DMS 273 (cell line): ENCODE results near the gene FSTL4.

Experiments used
- DNase-seq: peaks from one replicate; lab custom pipeline; 2025; ENCODE audit not compliant: unreplicated experiment; lab: John Stamatoyannopoulos, UW

Gene FSTL4

DNA sequence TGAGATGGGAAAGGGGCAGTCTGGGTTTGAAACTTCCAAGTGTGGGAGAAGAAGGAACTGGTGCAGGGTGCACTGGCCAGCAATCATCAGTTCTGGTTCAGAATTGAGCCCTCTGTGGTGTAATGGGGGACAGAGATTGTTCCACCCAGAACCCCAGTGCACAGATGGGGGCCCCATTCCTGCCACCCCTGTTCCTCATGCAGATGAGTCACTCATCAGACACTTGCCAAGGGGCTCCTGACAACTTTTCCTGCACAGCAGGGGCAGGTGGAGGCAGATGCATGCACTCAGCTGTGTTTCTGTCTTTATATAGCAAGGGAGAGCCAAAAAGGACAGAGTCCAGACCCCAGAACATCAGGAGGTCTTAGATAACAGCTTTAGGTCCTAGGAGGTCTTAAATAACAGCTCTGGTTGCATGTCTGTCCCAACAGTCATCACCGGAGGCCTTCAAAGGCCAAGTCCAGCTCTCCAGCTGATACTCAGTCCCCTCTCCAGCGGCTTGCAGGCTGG lies 307.6 kb downstream of the FSTL4 start:
- peak; percentile 41 for DNase-seq

DNA sequence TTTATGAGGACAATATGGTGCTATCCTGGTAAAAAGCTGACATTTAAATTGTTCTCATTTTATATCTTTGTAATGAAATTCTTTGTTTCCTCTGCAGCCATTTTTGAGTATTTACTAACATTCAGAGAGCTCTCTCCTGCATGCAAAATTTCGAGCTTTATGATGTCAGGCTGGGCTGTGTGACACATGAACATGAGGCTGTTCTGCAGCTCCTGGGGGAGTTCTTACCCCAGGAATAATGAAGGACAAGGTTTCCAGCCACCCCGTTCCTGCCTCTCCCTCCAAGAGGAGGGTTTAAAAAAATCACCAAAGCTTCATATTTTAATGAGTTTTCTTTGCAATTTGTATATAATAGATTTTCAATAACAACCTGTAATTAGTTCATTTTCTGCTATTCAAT lies 308.2 kb downstream of the FSTL4 start:
- DNase-seq = no peak

DNA sequence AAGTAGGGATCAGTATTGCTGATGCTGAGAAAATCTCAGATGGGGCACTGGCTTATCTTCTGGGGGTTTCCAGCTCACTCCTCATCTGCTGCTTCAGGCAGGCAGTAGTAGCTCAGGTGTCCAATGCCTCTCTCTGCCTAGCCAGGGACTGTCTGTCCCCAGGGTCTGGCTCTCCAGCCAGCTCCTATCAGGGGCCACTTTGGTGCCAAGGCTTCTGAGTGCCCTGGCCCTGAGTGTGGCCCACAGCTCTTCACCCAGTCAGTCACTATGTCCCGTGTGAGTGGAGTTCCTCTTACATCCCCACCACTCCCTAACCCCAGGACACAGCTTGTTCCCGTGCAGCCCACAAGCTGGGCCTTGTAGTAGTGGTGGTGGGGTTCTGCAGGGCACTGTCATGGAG lies 309.0 kb downstream of the FSTL4 start:
- DNase-seq = no peak

DNA sequence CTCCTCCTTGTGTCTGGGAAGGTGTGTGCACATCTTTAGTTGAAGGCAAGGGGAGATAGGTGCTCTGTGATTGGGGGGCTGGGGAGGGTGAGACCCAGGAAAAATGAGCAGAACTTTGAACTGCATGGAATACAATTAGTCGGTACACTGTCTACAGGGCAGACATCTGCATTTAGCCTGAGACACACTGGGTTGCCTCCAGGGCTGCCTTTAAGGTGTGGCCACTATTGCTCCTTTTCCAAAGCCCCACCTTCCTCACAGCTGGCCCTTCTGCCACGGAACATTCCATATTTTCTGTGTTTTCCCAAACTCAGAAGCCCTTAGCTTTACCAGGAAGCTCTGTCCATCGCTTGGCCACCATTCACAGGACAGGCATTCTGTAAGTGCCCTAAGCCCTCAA lies 312.6 kb downstream of the FSTL4 start:
- DNase-seq = no peak

DNA sequence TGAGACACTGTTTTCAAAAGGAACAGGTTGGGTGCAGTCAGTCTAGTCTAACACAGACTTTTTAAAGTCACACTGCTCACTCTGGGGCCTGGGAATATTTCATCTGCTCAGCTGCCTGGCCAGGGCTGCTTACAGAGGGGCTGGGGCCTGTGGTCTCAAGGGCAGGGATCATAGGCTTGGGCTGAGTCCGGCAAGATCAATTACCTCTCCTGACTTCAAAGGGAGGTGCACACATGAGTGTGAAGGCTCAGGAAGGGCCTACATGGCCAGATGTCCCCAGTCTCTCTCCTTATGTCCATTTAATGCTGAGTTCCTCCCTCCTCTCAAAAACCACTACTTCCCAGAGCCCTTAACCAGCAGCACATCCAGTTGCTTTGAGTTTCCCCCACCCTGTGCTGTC lies 313.3 kb downstream of the FSTL4 start:
- peak; percentile 24 for DNase-seq

DNA sequence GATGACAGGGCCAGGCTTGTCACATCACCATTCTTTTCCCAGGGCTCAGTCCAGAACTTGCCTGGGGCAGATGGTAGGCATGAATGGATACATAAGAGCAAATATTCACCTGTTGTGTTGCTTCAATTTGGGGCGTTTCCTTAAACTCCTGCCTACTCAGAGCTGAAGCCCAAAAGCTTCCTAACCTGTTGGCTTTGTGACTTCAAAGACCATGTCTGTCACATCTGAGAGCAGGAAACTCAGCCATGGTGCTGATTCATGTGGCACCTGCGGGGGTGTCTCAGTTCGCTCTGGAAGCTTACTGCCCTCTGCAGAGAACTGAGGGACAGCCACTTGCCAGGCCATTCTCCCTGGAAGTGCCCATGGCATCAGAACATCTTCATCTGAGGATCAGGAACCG lies 313.9 kb downstream of the FSTL4 start:
- no peak for DNase-seq

DNA sequence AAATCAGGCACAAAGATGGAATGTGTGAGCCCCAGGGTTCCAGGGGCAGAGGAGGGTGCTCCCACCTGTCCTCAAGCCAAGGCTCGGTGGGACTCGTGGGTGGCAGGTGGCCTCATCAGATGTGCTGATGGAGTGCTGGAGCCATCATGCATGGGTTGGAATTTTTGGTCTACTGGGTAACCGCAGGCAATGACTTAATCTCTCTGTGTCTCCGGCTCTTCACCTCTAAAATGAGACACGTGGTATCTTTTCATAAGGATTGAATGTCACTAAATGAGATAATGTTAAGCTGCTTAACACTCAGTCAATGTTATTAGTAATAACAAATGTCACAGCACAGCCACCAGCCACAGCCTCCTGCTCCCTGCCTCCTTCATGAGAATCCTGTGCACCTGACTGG lies 315.0 kb downstream of the FSTL4 start:
- DNase-seq = no peak

DNA sequence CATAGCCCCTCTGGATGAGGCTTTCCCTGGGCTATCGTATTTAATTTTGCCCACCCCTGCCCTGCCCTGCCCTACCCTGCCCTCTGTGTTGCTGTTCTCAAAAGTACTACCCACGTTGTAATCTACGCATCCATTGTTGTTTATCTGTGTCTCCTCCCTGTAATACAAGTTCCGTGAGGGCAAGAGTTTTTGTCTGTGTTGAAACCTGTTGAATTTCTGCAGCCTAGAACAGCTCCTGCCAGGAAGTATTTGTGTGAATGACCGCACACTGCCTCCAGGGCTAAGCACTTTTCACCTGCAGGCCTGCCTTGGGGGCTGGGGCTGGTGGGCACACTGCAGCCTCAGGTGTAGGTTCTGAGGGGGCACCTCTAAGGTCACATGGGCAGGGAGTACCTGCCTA lies 315.7 kb downstream of the FSTL4 start:
- DNase-seq = no peak

DNA sequence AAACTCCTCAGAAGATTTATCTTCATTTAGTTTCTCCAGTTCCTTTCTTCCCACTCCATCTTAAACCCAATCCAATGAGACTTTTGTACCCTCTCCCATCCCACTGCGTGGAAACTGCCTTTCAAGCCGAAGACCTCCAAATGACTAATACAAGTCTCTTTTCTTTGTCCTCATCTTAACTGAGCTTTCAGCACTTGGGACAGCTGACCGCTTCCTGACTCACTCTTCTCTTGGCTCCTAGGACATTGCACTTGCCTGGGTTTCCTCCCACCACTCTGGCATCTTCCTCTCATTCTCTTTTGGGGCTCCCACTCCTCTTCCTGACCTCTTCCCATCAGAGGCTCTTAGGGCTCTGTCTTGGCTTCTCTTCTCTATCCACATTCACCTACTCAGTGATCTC lies 316.8 kb downstream of the FSTL4 start:
- no peak for DNase-seq

DNA sequence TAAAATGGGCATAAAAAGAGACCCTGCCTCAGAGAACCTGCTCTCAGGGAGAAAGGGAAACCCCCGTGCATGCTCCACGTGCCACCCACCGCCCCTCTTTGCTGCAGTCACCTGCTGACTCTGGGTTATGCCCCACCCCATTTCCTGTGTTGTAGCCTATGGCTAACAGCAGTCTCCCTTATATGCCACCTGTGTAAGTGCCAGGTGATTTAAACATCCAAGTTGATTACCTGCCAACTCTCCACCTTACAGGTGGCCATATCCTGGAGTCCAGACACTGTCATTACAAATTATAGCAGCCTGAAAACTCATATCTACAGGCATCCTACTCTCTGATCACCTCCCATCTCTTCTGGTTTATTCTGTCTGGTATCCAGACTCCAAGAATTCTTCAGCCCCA lies 318.0 kb downstream of the FSTL4 start:
- DNase-seq = no peak

DNA sequence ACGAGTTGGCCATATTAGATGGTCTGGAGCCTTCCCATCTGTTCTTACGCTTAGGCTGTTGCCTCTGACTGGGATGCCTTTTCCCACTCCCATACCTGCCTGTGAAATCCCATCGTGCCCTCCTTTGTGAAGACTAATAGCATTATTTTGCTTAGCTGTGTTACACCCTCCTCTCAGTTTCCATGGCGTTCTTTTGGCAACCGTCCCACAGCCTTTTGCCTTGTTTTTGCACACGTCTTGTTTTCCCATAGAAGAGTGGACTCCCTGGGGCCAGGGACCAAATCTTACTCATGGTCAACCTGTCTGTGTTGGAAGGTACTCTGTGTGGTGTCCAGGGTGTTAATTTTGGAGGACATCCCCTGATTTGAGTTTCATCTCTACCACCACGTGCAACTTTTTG lies 318.4 kb downstream of the FSTL4 start:
- DNase-seq = peak; percentile 35

DNA sequence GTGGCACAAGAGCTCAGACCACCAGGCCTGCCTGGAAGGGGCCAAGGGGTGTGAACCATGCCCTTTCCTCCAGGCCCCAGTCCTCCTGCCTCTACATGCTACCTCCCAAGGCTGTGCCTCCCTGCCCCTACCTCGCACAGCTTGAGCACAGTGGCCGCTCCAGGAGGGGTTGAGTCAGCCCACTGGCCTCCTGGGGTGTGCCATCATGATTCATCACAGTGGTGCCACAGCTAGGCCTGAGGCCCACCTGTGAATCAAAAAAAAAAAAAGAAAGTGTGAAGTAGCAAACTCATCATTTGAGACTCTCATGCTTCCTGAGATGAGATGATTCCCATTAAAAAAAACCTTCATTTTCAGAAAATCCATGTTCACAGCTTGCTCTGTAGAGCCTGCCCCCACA lies 320.0 kb downstream of the FSTL4 start:
- DNase-seq = peak; percentile 13

DNA sequence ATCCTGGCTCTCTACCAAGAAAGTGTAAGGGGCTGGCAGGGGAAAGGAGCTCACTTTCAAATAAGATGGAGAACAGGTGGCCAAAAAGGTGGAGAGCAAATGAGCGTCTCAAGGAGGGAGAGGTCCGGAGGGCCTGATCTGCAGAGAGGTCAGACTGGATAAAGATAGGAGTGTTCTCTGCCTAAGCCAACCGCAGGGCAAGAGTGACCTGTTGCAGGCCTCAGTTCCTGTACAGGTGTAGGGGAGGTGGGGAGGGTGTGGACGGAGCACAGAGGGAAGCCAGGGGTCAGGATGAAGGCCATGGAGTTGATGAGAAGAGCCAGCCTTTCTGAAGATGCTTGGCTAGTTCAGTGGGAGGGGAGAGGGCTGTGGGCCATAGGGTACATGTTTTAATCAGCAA lies 320.8 kb downstream of the FSTL4 start:
- DNase-seq = no peak

DNA sequence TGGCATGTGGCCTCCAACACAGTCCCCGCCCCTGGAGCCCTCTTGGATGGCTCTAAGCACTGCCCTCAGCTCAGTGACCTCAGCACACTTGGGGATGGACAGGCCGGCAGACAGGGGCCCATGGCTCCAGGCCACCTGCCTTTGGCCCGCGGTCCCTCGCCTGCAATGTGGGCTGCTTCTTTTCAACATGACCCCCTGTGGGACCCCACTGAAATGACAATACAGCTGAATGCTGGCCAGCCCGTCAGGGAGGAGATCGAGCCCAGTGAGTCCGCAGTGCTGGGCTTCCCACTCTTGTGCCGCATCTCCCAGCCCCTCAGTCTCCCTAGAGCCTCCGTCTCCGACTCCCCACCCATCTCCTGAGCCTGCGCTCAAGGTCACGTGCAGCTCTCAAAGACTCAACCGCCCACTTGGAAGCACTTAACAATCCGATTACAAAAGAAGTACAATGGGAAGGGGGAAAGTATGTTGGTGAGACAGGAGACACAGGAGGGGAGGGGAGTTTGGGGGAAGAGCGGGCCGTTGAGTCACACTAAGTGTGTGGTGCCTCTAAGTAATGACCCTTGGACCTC lies 321.6 kb downstream of the FSTL4 start:
- DNase-seq = no peak

DNA sequence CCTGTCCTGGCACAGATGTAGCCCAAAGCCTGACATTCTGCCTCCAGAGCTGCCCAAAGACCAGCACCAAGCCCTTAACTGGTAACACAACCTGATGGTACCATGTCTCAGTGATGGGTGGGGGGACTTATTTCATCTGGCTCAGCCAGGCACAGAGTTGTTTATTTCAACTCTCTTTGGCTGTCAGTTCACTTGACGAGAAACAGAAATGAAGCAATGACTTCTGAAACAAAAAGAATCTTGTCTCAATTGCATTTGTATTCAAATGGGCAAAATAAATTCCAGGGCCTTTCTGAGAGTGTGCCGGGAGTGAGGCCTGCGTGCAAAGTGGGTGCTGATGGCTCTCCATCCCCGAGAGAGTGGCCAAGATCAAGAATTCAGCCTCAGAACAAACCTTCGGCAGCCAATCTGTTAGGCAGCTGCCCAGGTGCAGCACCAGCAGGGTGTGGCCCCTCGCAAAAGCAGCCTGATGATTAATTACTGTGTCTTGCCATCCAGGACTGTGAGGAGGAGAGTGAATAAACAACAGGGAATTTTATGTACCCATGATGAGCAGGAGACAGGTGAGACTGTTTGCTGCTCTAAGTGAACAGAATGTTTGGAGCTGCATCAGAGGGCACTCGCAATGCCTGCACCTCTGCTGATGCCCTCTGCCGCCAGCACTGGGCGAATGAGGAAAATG lies 322.5 kb downstream of the FSTL4 start:
- no peak for DNase-seq

DNA sequence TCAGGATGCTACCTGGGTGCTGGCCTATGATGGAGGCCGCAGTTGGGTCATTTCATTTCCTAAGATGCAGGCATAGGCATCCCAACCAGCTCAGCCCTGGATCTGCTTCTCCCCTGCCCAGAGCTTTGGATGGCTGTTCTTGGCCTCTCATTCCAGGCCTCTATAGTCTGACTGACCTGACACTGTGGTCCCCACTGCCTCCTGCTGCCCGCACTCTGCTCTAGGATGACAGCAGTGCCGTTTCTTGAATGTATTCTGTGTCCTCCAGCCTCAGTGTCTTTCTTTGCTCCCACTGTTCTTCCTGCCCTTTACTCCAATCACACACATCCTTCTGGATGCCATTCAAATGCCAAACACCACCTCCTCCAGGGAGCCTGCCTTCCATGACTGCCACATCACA lies 324.8 kb downstream of the FSTL4 start:
- peak; percentile 60 for DNase-seq

DNA sequence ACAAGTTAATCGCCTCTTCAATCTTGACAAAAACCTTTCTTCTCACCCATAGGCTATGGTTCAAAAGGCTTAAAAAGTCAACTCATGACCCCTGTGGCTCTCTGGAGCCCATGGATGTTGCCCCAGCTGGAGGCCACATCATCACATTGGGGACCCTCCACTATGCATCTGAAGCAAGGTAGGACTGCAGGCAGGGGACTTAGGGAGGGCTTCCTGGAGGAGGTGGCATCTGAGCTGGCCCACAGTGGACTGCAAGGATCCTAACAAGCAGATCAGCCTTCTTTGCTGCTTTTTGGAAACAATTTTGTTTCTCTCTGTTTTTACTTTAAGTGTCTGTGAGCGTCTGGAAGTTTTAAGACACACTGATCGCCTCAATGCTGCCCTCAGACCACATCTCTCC lies 325.9 kb downstream of the FSTL4 start:
- DNase-seq = no peak

DNA sequence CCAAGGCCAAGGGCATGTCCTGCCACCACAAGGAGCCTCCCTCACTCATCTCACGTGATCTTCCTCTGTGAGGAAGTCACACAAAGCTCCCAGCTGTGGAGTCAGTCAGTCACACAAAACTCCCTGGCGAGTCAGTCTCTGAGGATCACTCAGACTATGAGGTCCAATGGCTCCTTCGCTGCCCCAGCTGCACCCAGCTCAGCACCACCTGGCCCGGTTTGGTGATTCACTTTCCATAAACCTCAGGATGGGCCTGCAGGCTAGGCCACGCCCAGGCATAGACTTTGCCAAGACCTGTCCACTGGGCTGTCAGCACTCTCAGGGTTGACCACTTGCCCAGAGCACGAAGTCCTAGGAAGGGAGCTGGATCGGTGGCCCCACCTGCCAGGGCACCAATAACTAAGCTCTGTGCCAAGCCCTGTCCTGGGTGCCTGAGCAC lies 326.7 kb downstream of the FSTL4 start:
- peak; percentile 20 for DNase-seq

DNA sequence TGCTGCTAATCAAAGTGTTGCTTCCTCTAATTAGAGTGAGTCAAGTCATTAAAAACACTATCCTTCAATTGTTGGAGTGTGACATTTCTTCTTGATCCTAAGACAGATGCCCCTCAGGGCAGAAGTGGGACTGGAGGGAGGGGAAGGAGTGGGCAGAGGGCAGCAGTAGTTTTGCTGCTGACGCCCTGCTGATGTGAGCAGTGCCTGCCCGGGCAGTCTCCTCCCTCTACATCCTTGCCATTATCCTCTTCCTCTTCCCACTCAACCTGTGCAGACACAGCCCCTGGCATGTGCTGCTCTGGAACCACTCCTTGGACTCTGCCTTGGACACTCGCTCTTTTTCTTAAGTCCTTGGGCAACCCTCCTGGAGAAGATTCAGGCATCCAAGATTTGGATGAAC lies 328.0 kb downstream of the FSTL4 start:
- DNase-seq = no peak

DNA sequence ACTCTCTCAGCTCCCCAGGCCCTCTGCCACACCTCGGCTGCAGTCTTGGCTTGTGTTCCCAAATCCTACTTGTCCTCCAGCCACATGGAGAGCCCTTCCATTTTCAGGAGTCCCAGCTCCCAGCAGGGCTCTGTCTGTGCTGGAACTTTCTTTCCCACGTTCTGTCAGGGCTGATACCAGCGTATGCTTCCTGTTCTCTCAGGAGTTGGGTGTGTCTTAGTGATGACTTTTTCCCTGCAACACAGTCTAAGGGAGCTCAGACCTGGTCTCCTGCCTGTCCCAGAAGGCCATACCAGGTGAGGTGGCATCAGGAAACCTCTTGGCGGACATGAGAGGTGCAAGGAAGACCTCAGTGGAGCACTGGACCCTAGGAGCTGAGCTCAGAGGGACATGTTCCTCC lies 334.0 kb downstream of the FSTL4 start:
- no peak for DNase-seq

DNA sequence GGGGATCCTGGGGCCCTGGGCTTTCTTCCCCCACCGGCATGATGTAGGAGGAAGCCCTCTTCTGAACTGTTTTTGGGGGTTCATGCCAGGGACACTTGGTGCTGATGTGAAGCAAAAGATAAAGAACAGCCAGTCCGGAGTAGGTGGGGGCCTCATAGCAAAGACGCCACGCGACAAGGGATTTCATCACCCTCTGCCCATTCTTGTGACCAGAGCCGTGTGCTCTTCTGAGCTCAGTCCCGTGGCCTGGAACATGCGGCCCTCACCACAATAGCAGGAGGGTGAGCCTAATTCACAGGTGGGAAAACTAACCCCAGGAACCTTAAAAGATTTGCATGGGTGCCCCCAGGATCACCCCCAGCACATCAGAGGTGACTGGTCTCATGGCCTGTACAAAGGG lies 334.6 kb downstream of the FSTL4 start:
- no peak for DNase-seq

DNA sequence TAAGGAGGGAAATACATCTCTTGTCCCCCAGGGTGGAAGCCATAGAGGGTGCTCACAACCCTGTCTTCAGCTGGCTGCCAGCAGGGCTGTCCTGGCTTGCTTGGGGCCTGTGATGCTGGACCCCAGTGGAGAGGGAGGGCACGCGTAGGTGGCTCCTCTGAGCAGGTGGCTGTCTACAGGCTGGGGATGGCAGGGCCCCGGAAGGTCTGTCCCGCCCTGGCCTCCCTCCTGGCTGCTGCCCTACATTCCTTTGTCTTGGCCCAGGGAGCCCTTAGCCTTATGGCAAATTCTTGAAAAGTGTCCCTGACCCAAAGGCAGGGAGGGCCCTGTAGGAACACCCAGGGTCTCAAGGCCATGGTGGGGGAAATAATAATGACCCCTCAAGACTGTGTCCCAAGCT lies 336.2 kb downstream of the FSTL4 start:
- DNase-seq = no peak

DNA sequence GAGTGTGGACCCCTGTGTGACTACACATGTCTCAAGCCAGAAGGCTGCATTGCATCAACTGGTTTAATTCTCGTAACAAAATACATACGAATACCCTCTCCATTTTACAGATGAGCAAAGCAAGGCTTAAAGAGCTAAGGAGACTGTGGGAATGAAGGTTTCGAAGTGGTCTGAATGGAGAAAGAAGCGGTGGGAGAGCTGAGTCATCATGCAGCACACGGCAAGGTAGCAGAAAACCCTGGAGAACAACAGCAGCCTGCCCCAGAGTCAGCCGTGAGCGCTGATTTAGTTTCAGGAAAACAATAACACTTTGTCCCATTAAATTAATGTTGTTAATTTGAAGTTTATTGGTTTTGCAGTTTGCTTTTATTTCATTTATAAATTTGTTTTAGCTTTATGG lies 336.7 kb downstream of the FSTL4 start:
- DNase-seq = no peak
